HG02973 (cell line): ENCODE measurements around the gene MTG1.
"Not testable (repeated sequence)": the region's sequence is repeated elsewhere in the genome, so short reads cannot be mapped to it uniquely, and the experiment has no call there.

Experiments used
- ATAC-seq: cut with Tn5 transposase; IDR thresholded peaks from one replicate; pipeline ENCODE4 v1.9.1; 2021; ENCODE audit warnings: moderate library complexity; ENCODE audit not compliant: unreplicated experiment

MTG1 gene

DNA sequence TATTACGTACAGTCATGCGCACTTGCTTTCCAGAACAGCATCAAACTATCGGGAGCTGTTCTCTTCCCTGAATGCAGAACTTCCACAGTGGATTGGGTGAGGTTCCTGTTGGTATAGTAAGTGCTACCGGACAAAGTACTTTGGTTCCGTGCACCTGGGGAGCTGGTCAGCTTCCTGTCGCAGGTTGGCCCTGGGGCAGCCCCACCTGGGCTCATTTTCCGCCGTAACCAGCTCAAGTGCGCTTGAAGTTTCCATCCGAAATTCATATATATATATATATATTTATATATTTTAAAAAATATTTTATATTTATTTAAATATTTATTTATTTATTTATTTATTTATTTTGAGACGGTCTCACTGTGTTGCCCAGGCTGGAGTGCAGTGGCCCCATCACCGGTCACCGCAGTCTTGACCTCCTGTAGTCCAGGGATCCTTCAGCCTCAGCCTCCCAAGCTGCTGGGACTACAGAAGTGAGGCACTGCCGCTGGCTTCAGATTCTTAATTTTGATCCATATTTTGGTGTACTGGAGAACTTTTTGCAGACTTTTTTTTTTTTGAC is 66.3 kb downstream of the MTG1 start:
- ATAC-seq: no peak

- no peak for ATAC-seq
Observed at GRCh38 chr10:133461027-133461426, 67.1 kb downstream of the MTG1 start.

DNA sequence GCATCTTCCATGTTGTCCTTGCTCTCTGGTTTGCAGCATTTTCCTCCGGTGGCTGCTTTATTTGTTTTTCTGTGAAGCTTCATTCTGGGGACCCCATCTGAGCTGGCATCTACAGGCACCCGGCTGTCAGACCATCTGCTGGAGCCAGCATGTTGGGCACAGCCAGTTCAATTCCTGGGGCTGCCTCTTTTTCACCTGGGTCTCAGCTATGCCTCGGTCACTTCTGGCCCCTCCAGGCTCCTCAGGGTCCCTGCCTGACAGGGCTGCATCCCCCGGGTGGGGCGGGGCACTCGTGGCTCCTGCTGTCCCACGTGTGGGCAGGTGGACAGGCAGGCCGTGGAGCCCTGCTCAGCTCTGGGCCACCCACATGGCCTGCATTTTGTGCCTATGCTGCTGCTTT is 67.9 kb downstream of the MTG1 start:
- no peak for ATAC-seq

- ATAC-seq: no peak
Observed at GRCh38 chr10:133462512-133463305, 68.8 kb downstream of the MTG1 start.

DNA sequence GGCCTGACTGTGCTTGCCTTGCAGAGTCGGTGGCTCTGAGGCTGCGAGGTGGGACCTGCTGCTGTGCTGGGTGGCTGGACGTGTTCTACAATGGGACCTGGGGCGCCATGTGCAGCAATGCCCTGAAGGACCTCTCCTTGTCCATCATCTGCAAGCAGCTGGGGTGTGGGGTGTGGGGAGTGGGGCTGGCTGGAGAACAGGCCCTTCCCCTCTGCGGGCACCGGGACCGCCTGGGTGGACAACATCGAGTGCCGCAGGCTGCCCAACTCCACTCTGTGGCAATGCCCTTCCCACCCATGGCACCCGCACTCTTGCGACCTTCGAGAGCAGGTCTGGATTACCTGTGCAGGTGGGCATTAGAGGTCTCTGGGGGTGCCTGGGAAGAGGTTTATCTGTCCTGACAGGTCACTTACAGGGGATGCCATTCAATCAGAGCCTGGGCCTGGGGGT is 70.7 kb downstream of the MTG1 start:
- ATAC-seq: no peak

DNA sequence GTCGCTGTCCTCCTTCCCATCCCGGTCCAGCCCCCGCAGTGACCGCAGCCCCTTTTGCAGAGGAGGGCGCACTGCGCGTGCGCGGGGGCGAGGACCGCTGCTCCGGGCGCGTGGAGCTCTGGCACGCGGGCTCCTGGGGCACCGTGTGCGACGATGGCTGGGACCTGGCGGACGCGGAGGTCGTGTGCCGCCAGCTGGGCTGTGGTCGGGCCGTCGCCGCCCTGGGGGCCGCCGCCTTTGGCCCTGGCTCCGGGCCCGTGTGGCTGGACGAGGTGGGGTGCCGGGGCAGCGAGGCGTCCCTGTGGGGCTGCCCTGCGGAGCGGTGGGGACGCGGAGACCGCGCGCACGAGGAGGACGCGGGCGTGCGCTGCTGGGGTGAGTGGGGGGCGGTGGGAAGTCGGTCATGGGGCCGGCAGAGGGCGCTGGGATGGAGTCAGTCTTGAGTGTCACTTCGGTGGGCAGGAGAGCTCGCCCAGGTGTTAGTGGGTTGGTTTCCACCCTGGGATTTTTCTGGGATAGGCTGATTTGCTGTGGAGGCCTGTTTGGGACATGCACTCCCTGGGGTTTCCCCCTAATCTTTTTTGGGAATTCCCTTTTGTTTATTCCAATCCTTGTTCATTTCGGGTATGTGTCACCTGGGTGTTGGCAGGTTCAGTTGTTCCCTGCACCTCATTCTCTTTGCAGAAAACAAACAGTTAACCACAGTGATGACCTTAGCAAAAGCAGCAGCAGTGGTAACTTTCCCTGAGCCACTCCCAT is 71.4 kb downstream of the MTG1 start:
- no peak for ATAC-seq

- no peak for ATAC-seq
Observed at GRCh38 chr10:133465950-133466474, 72.1 kb downstream of the MTG1 start.

- no peak for ATAC-seq
Observed at GRCh38 chr10:133466683-133467275, 72.8 kb downstream of the MTG1 start.

DNA sequence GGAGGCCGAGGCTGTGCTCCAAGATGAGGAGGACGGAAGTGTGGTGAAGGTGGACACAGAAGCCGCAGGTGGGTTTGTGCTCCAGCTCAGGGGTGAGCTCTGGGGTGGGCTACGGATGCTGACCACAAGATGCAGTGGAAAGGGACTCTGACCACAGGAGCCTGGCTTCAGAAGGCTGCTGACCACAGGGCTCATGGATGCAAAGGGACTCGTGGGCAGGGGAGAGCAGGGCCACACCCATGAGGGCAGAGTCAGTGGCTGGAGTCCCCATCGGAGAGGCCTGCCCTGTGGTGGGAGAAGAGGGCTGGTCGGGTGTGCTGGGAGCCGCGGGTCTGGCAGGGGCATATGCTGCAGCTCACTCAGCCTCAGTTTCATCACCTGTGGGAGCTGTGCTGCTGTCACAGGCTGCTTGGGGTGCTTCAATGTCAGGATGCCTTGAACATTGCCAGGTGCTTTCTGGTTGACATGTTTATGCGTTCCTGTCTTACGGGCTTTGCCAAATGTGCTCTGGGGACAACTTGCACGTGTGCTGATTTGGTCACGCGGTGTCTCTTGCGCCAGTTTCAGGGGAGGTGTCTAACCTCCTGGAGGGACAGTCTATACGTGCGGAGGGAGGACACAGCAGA is 73.4 kb downstream of the MTG1 start:
- ATAC-seq: no peak

GRCh38 chr10:133469205-133469604 is 75.2 kb downstream of the MTG1 start:
- ATAC-seq: not testable (repeated sequence)

DNA sequence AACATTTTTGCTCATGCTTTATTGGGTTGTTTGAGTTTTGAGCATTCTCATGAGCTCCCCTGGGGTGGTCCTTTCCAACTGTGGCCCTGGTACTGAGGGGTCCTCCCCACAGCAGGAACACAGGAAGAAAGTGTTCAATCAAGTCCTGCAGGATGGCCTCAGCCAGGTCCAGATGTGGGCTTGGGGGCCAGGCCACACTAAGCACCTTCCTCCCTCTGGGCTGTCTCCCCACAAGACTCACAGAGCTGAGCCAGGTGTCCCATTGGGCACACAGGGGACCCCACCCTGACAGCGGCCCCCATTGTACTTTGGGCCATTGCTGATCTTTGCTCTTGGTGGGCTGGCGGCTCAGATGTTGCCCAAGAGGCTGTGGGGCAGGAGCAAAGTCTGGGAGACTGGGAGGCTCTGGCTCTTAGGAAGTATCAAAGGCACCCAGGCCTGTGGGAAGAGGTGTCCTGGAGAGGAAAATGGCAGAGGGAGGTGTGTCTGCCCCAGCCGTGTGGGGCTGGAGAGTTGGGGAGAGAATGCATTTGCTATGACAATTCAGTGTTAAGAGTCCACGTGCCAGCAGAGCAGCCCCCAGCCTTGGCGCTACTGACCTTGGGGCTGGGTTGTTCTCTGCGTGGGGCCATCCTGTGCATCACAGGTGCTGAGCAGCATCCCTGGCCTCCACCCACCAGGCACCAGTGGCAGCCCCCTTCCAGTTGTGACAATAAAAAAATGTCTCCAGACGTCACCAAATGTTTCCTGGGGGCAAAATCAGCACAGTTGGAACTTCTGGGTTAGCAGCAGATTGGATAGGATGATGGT is 77.5 kb downstream of the MTG1 start:
- ATAC-seq: no peak
